ENCODE data around the gene ASB16. TPM values are rescaled to one million over a fixed set of nuclear protein-coding genes. Genes with fewer than 3 reads are reported as not detected.
"Not testable (repeated sequence)": the region's sequence is repeated elsewhere in the genome, so short reads cannot be mapped to it uniquely, and the experiment has no call there.

Gene ASB16
- total and polyA plus RNA-seq, 2 donors (not counting 3 experiments of a cell fraction or from before 2014, with no cell fraction given), result not detected

- no peak overlapping the region for H2AFZ ChIP-seq (ENCODE audit: low read depth, low read length)
- H3K9me3 ChIP-seq (replicated peaks; ENCODE audit: control insufficient read depth, insufficient read depth, low read length), result no peaks in the 10 kb centered on the region
- H3K4me3 ChIP-seq (replicated peaks in 1 of 3; ENCODE audit: insufficient read depth in 1 of 3, low read depth in 1 of 3, low read length in 3 of 3), result no peak overlapping the region
- peaks cover 2% of the 10 kb centered on the region in 2 experiments for H3K36me3 ChIP-seq (ENCODE audit: control insufficient read depth in 2 of 2, extremely low read depth in 1 of 2, insufficient read depth in 2 of 2, low read length in 2 of 2)
- no peaks in the 10 kb centered on the region for H3K27me3 ChIP-seq (ENCODE audit: control insufficient read depth in 2 of 2, insufficient read depth in 2 of 2, low read length in 2 of 2)
- FAIRE-seq (no peak), DNase-seq (ENCODE audit: low read depth, low spot score) (no peak)
- dilution Hi-C loops (cut with MboI; ENCODE audit: extremely low pct_ligation_motif_present, low sequenced_read_pairs) (no loop called here), intact Hi-C loops (cut with micrococcal nuclease) (no loop called here)
- peaks cover 2% of the 10 kb centered on the region for H3K4me1 ChIP-seq (ENCODE audit: control insufficient read depth, extremely low read depth, insufficient read depth, low read length)
- BruUV-seq (replicated peaks), result no TSS peak
- no peak overlapping the region for H3K27ac ChIP-seq (ENCODE audit: insufficient read depth, low read depth, low read length)
- no peaks in the 10 kb centered on the region for H4K20me1 ChIP-seq (replicated peaks; ENCODE audit: control insufficient read depth, extremely low read depth, insufficient read depth, low read length)
- POLR2A ChIA-PET, result interaction anchor here (0.6 kb wide), 1 partner anchor 679 kb away, joined by 5 read pairs; no protein-coding TSS in a partner anchor
- no peak overlapping the region for H3K9ac ChIP-seq (replicated peaks; ENCODE audit: extremely low read depth, insufficient read depth, low read length)
- no peak overlapping the region for H3K4me2 ChIP-seq (ENCODE audit: insufficient read depth, low read length)
- TF ChIP-seq FOS (IDR thresholded peaks at IDR 0.05; ENCODE audit: borderline replicate concordance, insufficient read depth, low read length) (no peak), JUN (IDR thresholded peaks at IDR 0.05; ENCODE audit: borderline replicate concordance, insufficient read depth, insufficient read length, low read depth) (no peak), MYC (IDR thresholded peaks at IDR 0.05; ENCODE audit: low read depth, low read length) (no peak), GATA2 (IDR thresholded peaks at IDR 0.05; ENCODE audit: insufficient read depth, insufficient read length, low read depth, low read length) (no peak), POLR2A (IDR thresholded peaks at IDR 0.05; ENCODE audit: low read depth, low read length) (no peak), CTCF (IDR thresholded peaks at IDR 0.05; ENCODE audit: extremely low read depth in 1 of 2, insufficient read depth in 1 of 2, low read depth in 1 of 2, low read length in 2 of 2) (no peak), POLR2AphosphoS5 (IDR thresholded peaks at IDR 0.05; ENCODE audit: insufficient read depth, low read depth, low read length) (no peak)
- no peaks in the 10 kb centered on the region for H3K9me1 ChIP-seq (replicated peaks; ENCODE audit: control insufficient read depth, extremely low read depth, insufficient read depth, low read length)
- H3K79me2 ChIP-seq (ENCODE audit: control insufficient read depth, insufficient read depth, low read length), result peaks cover 13% of the 10 kb centered on the region
- CTCF ChIA-PET, result interaction anchor here (0.7 kb wide), 1 partner anchor 202 kb away, joined by 3 read pairs; no protein-coding TSS in a partner anchor
Measured at GRCh38 chr17:44147812-44148211, 22.7 kb upstream of the ASB16 start.

- H3K27me3 ChIP-seq (ENCODE audit: control insufficient read depth in 2 of 2, insufficient read depth in 2 of 2, low read length in 2 of 2); H3K9me3 ChIP-seq (replicated peaks; ENCODE audit: control insufficient read depth, insufficient read depth, low read length); dilution Hi-C loops (cut with MboI; ENCODE audit: extremely low pct_ligation_motif_present, low sequenced_read_pairs); BruUV-seq (replicated peaks); H3K9ac ChIP-seq (replicated peaks; ENCODE audit: extremely low read depth, insufficient read depth, low read length); H3K36me3 ChIP-seq (ENCODE audit: control insufficient read depth in 2 of 2, extremely low read depth in 1 of 2, insufficient read depth in 2 of 2, low read length in 2 of 2); H3K27ac ChIP-seq (ENCODE audit: insufficient read depth, low read depth, low read length); H3K79me2 ChIP-seq (ENCODE audit: control insufficient read depth, insufficient read depth, low read length); H3K9me1 ChIP-seq (replicated peaks; ENCODE audit: control insufficient read depth, extremely low read depth, insufficient read depth, low read length); H3K4me3 ChIP-seq (replicated peaks in 1 of 3; ENCODE audit: insufficient read depth in 1 of 3, low read depth in 1 of 3, low read length in 3 of 3); DNase-seq (ENCODE audit: low read depth, low spot score); H4K20me1 ChIP-seq (replicated peaks; ENCODE audit: control insufficient read depth, extremely low read depth, insufficient read depth, low read length); H3K4me2 ChIP-seq (ENCODE audit: insufficient read depth, low read length); intact Hi-C loops (cut with micrococcal nuclease); H2AFZ ChIP-seq (ENCODE audit: low read depth, low read length); FAIRE-seq; H3K4me1 ChIP-seq (ENCODE audit: control insufficient read depth, extremely low read depth, insufficient read depth, low read length): not testable (repeated sequence)
- ChIA-PET POLR2A (interaction anchor here (1.1 kb wide), 1 partner anchor 19 kb away, joined by 3 read pairs; no protein-coding TSS in a partner anchor), CTCF (interaction anchor here (0.6 to 4.1 kb wide), 5 partner anchors 10 to 203 kb away, joined by 3 to 23 read pairs (median 3); partner anchors contain the start of gene HDAC5)
Measured at GRCh38 chr17:44149066-44149465, 21.4 kb upstream of the ASB16 start.

Data from endothelial cell of umbilical vein (primary cell).